Fibroblast of lung (primary cell): ENCODE measurements around the gene GIT2. TPM values are rescaled to one million over a fixed set of nuclear protein-coding genes. Genes with fewer than 3 reads are reported as not detected.
A peak's percentile ranks its signal among the peaks of the same experiment; 100 is the strongest.

Source experiments
- DNase-seq, 2 donors: peaks; one replicate each; pipeline versions ENCODE4 v3.0.0 to v3.0.0-alpha.2; 2010; ENCODE audit warnings: low read depth in 2 of 2
- H2AFZ ChIP-seq: 2 replicates; pipeline ENCODE4 v1.5.1; 2012; ENCODE audit warnings: low read length, control low read depth, inconsistent platforms
- H3K27ac ChIP-seq: 2 replicates; pipeline ENCODE4 v1.5.1; 2011; ENCODE audit warnings: low read length, control low read depth; ENCODE audit not compliant: insufficient read depth
- H3K27me3 ChIP-seq: 2 replicates; pipeline ENCODE4 v1.5.1; 2011; ENCODE audit warnings: mild to moderate bottlenecking, low read length; ENCODE audit not compliant: control insufficient read depth, insufficient read depth
- H3K36me3 ChIP-seq: 2 replicates; pipeline ENCODE4 v1.5.1; 2011; ENCODE audit warnings: low read length; ENCODE audit not compliant: control insufficient read depth, insufficient read depth
- H3K4me1 ChIP-seq: 2 replicates; pipeline ENCODE4 v1.5.1; 2011; ENCODE audit warnings: low read length; ENCODE audit not compliant: control insufficient read depth, insufficient read depth; ENCODE audit errors: extremely low read depth
- H3K4me2 ChIP-seq: 2 replicates; pipeline ENCODE4 v1.5.1; 2011; ENCODE audit warnings: low read length, control low read depth; ENCODE audit not compliant: insufficient read depth; ENCODE audit errors: extremely low read depth
- H3K4me3 ChIP-seq, 4 experiments: fragments of 200-600 bp in 1 of 4; sonication (generic) in 1 of 4; replicated peaks in 1 of 4; 2 replicates each; pipeline ENCODE4 v1.5.1; 2011 to 2016; ENCODE audit warnings: low read length in 4 of 4, low read depth in 3 of 4, mild to moderate bottlenecking in 3 of 4, control low read depth in 2 of 4, inconsistent platforms in 1 of 4, mixed read lengths in 1 of 4; ENCODE audit not compliant: insufficient read depth in 1 of 4; ENCODE audit errors: control extremely low read depth in 1 of 4
- H3K79me2 ChIP-seq: 2 replicates; pipeline ENCODE4 v1.5.1; 2012; ENCODE audit warnings: mild to moderate bottlenecking, low read length, inconsistent platforms; ENCODE audit not compliant: control insufficient read depth, insufficient read depth
- H3K9ac ChIP-seq: 2 replicates; pipeline ENCODE4 v1.5.1; 2011; ENCODE audit warnings: mild to moderate bottlenecking, low read length, control low read depth; ENCODE audit not compliant: insufficient read depth
- H3K9me3 ChIP-seq: 2 replicates; pipeline ENCODE4 v1.5.1; 2012; ENCODE audit warnings: low read depth, low read length; ENCODE audit not compliant: control insufficient read depth, insufficient read depth
- H4K20me1 ChIP-seq: 2 replicates; pipeline ENCODE4 v1.5.1; 2011; ENCODE audit warnings: low read length; ENCODE audit not compliant: control insufficient read depth, insufficient read depth; ENCODE audit errors: extremely low read depth
- CTCF ChIP-seq, 2 donors: IDR thresholded peaks in 1 of 2; conservative IDR thresholded peaks in 1 of 2; 1 replicate in 1 of 2; 2 replicates in 1 of 2; pipeline ENCODE4 v1.5.1; 2011 to 2012; ENCODE audit warnings: low read length in 2 of 2, control low read depth in 1 of 2, inconsistent platforms in 1 of 2, low read depth in 1 of 2, mild to moderate bottlenecking in 1 of 2
- EZH2 ChIP-seq: IDR thresholded peaks from 2 replicates; pipeline ENCODE4 v1.5.1; 2012; ENCODE audit warnings: low read length, control low read depth, mild to moderate bottlenecking; ENCODE audit errors: missing control alignments
- polyA plus RNA-seq, 2 donors: library from polyadenylated mRNA; depleted of rRNA in 1 of 2; stranded (reverse) in 1 of 2; unstranded in 1 of 2; fragments of >200 nt; gene quantifications; 2 replicates each; pipeline ENCODE4 v1.2.1, GENCODE V29; 2011 to 2012; ENCODE audit warnings: missing spikeins in 1 of 2
- total RNA-seq: library from RNA; depleted of rRNA; stranded (reverse); fragments of >200 nt; gene quantifications from 2 replicates; pipeline ENCODE4 v1.2.1, GENCODE V29; 2014

GIT2 gene
- total and polyA plus RNA-seq, 2 donors (not counting 1 experiment from before 2014, with no cell fraction given), result 47.9 to 53.5 TPM

GRCh38 chr12:109905301-109905700 lies 90.9 kb downstream of the GIT2 start:
- no peaks in the 10 kb centered on the region for H3K4me1 ChIP-seq
- peaks cover 17% of the 10 kb centered on the region for H3K79me2 ChIP-seq
- no peak overlapping the region for H3K9ac ChIP-seq
- H3K27ac ChIP-seq, result no peak overlapping the region
- H3K36me3 ChIP-seq, result peaks cover 22% of the 10 kb centered on the region
- no peak for DNase-seq
- H2AFZ ChIP-seq, result no peak overlapping the region
- H3K9me3 ChIP-seq, result no peaks in the 10 kb centered on the region
- H3K27me3 ChIP-seq, result no peaks in the 10 kb centered on the region
- H3K4me3 ChIP-seq, result no peak overlapping the region
- H4K20me1 ChIP-seq, result no peaks in the 10 kb centered on the region
- no peak overlapping the region for H3K4me2 ChIP-seq
- TF ChIP-seq CTCF (conservative IDR thresholded peaks at IDR 0.05 in 1 of 2, IDR thresholded peaks at IDR 0.05 in 1 of 2; ENCODE audit: low read depth in 1 of 2, low read length in 2 of 2) (no peak), EZH2 (no peak)

GRCh38 chr12:109902891-109903418 lies 93.2 kb downstream of the GIT2 start:
- H3K4me2 ChIP-seq, result no peak overlapping the region
- H3K4me1 ChIP-seq, result no peaks in the 10 kb centered on the region
- no peak for DNase-seq
- H3K27ac ChIP-seq, result no peak overlapping the region
- H3K36me3 ChIP-seq, result peaks cover 17% of the 10 kb centered on the region
- no peak overlapping the region for H3K9ac ChIP-seq
- no peak overlapping the region for H3K4me3 ChIP-seq
- H4K20me1 ChIP-seq, result no peaks in the 10 kb centered on the region
- no peak overlapping the region for H2AFZ ChIP-seq
- TF ChIP-seq CTCF (conservative IDR thresholded peaks at IDR 0.05 in 1 of 2, IDR thresholded peaks at IDR 0.05 in 1 of 2; ENCODE audit: low read depth in 1 of 2, low read length in 2 of 2), result no peak
- no peak for TF ChIP-seq EZH2
- no peaks in the 10 kb centered on the region for H3K27me3 ChIP-seq
- peaks cover 20% of the 10 kb centered on the region for H3K79me2 ChIP-seq
- H3K9me3 ChIP-seq, result no peaks in the 10 kb centered on the region

- no peaks in the 10 kb centered on the region for H4K20me1 ChIP-seq
- H3K4me2 ChIP-seq, result peak overlapping the region; percentile 94
- H3K36me3 ChIP-seq, result peaks cover 10% of the 10 kb centered on the region
- no peaks in the 10 kb centered on the region for H3K4me1 ChIP-seq
- H2AFZ ChIP-seq, result peak overlapping the region; percentile 100
- H3K79me2 ChIP-seq, result peaks cover 20% of the 10 kb centered on the region
- TF ChIP-seq EZH2 (no peak), CTCF (conservative IDR thresholded peaks at IDR 0.05 in 1 of 2, IDR thresholded peaks at IDR 0.05 in 1 of 2; ENCODE audit: low read depth in 1 of 2, low read length in 2 of 2) (no peak)
- peak overlapping the region; percentile 79 to 93 (median 88) for H3K4me3 ChIP-seq
- H3K9me3 ChIP-seq, result no peaks in the 10 kb centered on the region
- H3K27ac ChIP-seq, result peak overlapping the region; percentile 87
- no peaks in the 10 kb centered on the region for H3K27me3 ChIP-seq
- peak overlapping the region; percentile 90 for H3K9ac ChIP-seq
- DNase-seq, result peak in 1 of 2 donors; percentile 15
Observed at GRCh38 chr12:109900752-109901580, 95.2 kb downstream of the GIT2 start.
